Measurements from ENCODE around the gene HPSE. TPM values are rescaled to one million over a fixed set of nuclear protein-coding genes. Genes with fewer than 3 reads are reported as not detected.

Gene HPSE
- total and polyA plus RNA-seq, 2 experiments from 2014 or later: 0.06 TPM; not detected in 1

DNA sequence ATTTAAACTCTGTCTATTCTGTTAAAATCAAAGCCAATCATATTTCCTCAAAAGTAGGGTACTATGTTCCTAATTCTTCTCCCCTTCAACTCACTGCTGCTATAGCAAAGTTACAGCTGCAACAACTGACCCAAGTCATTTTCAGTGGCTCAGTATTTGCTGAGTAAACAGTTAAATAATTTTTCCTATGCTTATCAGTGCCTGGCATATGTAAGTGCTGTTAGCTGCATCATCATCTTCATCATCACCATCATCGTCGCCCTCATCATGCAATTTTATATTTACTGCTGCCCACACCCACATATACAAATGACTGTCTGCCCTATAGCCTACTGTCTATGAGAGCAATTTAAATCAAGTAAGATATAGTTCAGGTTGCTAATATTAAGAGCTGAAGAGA is 72.0 kb downstream of the HPSE start:
- no peak for DNase-seq (ENCODE audit: low read depth in 1 of 2, low spot score in 1 of 2)
- no peak overlapping the region for H3K4me3 ChIP-seq
- TF ChIP-seq, protein P1, sequence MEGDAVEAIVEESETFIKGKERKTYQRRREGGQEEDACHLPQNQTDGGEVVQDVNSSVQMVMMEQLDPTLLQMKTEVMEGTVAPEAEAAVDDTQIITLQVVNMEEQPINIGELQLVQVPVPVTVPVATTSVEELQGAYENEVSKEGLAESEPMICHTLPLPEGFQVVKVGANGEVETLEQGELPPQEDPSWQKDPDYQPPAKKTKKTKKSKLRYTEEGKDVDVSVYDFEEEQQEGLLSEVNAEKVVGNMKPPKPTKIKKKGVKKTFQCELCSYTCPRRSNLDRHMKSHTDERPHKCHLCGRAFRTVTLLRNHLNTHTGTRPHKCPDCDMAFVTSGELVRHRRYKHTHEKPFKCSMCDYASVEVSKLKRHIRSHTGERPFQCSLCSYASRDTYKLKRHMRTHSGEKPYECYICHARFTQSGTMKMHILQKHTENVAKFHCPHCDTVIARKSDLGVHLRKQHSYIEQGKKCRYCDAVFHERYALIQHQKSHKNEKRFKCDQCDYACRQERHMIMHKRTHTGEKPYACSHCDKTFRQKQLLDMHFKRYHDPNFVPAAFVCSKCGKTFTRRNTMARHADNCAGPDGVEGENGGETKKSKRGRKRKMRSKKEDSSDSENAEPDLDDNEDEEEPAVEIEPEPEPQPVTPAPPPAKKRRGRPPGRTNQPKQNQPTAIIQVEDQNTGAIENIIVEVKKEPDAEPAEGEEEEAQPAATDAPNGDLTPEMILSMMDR (IDR thresholded peaks at IDR 0.05; ENCODE audit: low read depth, low read length): no peak
- no peak overlapping the region for H3K27ac ChIP-seq
- no peaks in the 10 kb centered on the region for H3K27me3 ChIP-seq
- no peaks in the 10 kb centered on the region for H3K4me1 ChIP-seq (ENCODE audit: low read depth)
- no peaks in the 10 kb centered on the region for H3K36me3 ChIP-seq
- no peaks in the 10 kb centered on the region for H3K9me3 ChIP-seq (ENCODE audit: low read depth)

DNA sequence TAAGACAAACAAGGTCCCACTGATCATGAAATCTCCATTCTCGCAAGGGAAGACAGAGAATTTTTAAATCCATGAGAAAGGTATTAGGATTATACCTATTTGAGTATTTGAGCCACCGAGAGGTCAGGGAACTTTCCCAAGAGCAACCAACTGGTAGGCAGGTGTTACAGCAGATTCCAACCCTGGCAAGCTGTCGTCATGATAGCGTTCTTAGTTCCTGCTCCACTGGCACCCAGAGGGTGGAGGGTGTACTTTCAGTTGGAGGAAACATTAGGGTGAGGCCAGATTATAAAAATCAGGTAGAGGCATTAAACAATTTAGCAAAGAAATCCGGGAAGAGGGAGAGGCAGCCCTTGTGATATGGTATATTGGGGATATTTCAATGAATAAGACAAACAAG is 73.3 kb downstream of the HPSE start:
- H3K9me3 ChIP-seq (ENCODE audit: low read depth): no peaks in the 10 kb centered on the region
- no peak for DNase-seq (ENCODE audit: low read depth in 1 of 2, low spot score in 1 of 2)
- no peak overlapping the region for H3K4me3 ChIP-seq
- no peaks in the 10 kb centered on the region for H3K27me3 ChIP-seq
- H3K27ac ChIP-seq: no peak overlapping the region
- no peaks in the 10 kb centered on the region for H3K36me3 ChIP-seq
- no peaks in the 10 kb centered on the region for H3K4me1 ChIP-seq (ENCODE audit: low read depth)
- TF ChIP-seq, protein P1 (IDR thresholded peaks at IDR 0.05; ENCODE audit: low read depth, low read length): no peak

DNA sequence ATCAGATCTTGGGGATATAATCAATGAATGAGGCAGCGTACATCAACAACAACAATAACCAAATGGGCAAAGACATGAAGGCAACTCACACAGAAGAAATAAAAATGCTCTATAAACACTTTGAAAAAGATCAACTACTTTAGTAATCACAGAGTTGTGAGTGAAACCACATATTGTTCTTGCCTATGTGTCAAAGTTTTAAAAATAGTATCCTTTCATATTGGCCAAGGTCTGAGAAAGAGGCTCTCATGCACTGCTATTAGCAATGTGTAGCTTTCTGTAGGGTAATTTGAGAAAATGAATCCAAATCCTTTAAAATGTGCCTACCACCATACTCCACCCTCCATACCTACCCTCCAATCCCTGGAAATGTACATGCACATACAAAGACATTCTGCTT is 75.1 kb downstream of the HPSE start:
- Histone ChIP-seq H3K4me3 (no peak overlapping the region), H3K27me3 (no peaks in the 10 kb centered on the region), H3K27ac (no peak overlapping the region), H3K9me3 (ENCODE audit: low read depth) (no peaks in the 10 kb centered on the region), H3K36me3 (no peaks in the 10 kb centered on the region), H3K4me1 (ENCODE audit: low read depth) (no peaks in the 10 kb centered on the region)
- DNase-seq (ENCODE audit: low read depth in 1 of 2, low spot score in 1 of 2): no peak
- TF ChIP-seq, protein P1 (IDR thresholded peaks at IDR 0.05; ENCODE audit: low read depth, low read length): no peak

DNA sequence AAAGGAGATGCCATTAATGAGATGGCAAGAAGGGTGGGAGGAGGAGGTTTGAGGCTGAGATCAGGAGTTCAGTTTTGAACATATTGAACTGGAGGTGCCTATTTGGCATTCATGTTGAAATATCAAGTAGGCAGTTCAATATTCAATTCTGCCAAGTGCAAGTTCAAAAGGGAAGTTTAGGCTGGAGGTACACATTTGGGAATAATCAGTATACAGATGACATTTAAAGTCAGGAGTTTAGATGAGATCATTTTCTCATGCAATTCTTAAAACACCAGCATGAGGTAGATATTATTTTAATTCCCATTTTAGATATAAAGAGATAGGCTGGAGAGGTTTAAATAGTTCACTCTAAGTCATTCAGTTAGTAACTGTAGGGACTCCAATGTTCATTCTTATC is 76.2 kb downstream of the HPSE start:
- H3K9me3 ChIP-seq (ENCODE audit: low read depth): no peaks in the 10 kb centered on the region
- H3K4me1 ChIP-seq (ENCODE audit: low read depth): no peaks in the 10 kb centered on the region
- no peak overlapping the region for H3K27ac ChIP-seq
- no peaks in the 10 kb centered on the region for H3K36me3 ChIP-seq
- H3K4me3 ChIP-seq: no peak overlapping the region
- no peaks in the 10 kb centered on the region for H3K27me3 ChIP-seq
- TF ChIP-seq, protein P1 (IDR thresholded peaks at IDR 0.05; ENCODE audit: low read depth, low read length): no peak
- no peak for DNase-seq (ENCODE audit: low read depth in 1 of 2, low spot score in 1 of 2)

DNA sequence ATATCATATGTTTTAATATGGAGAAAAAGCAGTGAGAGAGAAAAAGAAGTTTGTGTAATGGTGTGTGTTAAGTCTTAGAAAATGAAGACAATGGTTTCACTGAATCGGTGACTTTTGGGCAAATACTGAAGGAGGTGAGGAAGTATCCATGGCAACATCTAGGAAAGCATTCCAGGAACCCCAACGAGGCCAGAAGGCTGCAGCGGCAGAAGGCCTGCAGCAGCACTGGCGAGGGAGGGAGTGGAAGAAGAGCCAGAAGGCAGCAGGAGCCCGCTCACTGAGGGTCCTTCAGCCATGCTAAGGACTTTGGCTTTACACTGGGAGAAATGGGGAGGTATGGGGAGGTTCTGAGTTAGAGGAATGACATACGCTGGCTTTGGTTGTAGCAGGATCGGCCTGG is 76.8 kb downstream of the HPSE start:
- no peaks in the 10 kb centered on the region for H3K27me3 ChIP-seq
- no peak for DNase-seq (ENCODE audit: low read depth in 1 of 2, low spot score in 1 of 2)
- H3K36me3 ChIP-seq: no peaks in the 10 kb centered on the region
- H3K9me3 ChIP-seq (ENCODE audit: low read depth): no peaks in the 10 kb centered on the region
- no peak overlapping the region for H3K4me3 ChIP-seq
- H3K27ac ChIP-seq: no peak overlapping the region
- no peaks in the 10 kb centered on the region for H3K4me1 ChIP-seq (ENCODE audit: low read depth)
- TF ChIP-seq, protein P1 (IDR thresholded peaks at IDR 0.05; ENCODE audit: low read depth, low read length): no peak

DNA sequence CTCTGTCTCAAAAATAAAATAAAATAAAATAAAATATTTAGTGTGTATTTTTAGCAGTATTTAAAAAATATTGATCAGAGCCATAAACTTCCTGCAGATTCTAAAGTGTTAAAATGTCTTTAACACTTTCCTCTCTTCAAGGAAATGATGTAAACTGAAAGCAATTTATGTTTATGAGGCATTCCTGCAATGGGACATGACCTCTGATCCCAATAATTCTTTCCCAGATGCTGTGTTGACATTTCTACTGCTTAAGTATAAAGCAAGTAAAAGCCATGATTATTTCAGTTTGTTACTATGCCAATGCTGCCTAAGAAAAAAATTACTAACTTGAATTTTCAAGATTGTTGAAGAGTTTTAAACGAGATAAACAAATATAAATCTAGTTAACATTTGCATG is 79.1 kb downstream of the HPSE start:
- H3K27ac ChIP-seq: no peak overlapping the region
- no peaks in the 10 kb centered on the region for H3K27me3 ChIP-seq
- no peaks in the 10 kb centered on the region for H3K36me3 ChIP-seq
- TF ChIP-seq, protein P1 (IDR thresholded peaks at IDR 0.05; ENCODE audit: low read depth, low read length): no peak
- H3K4me1 ChIP-seq (ENCODE audit: low read depth): no peaks in the 10 kb centered on the region
- no peaks in the 10 kb centered on the region for H3K9me3 ChIP-seq (ENCODE audit: low read depth)
- no peak overlapping the region for H3K4me3 ChIP-seq
- DNase-seq (ENCODE audit: low read depth in 1 of 2, low spot score in 1 of 2): peak in 1 of 2 donors; percentile 85

Measured in cardiac muscle cell (in vitro differentiated cells and primary cell).